ENCODE measurements around the gene BTAF1.

Gene BTAF1

DNA sequence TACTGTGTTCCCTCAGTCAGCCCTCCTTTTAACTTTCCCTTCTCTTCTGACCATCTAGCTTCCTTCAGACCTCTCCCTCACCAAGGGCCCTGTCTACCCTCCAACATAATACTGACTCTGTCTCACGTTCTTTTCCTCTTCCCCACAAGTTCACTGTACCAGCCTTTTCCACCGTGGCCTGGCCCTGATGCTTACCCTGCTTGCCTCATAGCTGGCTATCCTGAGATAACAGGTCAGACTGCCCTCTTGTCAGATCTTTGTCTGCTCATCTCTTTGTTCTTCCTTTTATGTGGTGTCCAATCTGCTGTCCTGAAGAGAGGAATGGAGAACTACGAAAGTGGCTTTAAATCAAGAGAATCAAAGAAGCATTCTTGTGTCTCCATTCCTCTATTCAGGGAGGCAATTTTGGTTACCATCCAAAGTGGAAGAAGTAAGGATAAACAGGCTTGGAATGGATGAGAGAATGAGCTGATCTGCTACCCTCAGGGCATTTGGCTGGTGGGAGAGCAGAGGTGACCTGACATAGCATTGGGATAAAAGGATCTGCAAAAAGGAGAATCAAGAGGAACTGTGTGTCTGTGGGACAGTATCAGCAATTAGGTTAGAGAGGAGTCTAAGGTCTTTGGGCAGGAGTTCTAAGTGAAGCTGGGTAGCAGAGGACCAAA, 8.1 kb downstream of the BTAF1 start:
- in situ Hi-C loops (cut with HindIII; ENCODE audit: low sequenced_read_pairs) = no loop called here
- H3K4me3 ChIP-seq (ENCODE audit: low read depth, low read length) = no peak overlapping the region
- TF ChIP-seq, protein P1, sequence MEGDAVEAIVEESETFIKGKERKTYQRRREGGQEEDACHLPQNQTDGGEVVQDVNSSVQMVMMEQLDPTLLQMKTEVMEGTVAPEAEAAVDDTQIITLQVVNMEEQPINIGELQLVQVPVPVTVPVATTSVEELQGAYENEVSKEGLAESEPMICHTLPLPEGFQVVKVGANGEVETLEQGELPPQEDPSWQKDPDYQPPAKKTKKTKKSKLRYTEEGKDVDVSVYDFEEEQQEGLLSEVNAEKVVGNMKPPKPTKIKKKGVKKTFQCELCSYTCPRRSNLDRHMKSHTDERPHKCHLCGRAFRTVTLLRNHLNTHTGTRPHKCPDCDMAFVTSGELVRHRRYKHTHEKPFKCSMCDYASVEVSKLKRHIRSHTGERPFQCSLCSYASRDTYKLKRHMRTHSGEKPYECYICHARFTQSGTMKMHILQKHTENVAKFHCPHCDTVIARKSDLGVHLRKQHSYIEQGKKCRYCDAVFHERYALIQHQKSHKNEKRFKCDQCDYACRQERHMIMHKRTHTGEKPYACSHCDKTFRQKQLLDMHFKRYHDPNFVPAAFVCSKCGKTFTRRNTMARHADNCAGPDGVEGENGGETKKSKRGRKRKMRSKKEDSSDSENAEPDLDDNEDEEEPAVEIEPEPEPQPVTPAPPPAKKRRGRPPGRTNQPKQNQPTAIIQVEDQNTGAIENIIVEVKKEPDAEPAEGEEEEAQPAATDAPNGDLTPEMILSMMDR (IDR thresholded peaks at IDR 0.05; ENCODE audit: low read depth, low read length, missing control alignments) = no peak
- DNase-seq (ENCODE audit: low read depth) = no peak

DNA sequence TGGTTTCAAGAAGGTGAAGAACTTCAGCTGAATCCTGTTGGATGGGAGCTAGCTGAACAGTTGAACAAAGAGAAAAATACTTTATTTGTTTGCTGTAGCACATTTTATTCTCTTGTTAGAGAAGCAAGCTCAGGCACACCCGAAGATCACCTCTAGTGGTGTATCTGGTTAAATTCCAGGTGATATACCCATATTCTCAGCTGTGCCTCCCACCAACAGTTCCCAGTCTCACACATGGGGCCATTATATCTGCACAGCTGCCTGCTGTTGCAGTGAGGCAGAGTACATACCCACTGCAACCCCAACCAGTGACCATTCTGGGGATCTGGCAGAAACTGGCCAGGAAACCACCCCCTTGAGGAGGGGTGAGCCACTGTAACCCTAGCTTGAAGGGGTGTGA, 9.2 kb downstream of the BTAF1 start:
- TF ChIP-seq, protein P1 (IDR thresholded peaks at IDR 0.05; ENCODE audit: low read depth, low read length, missing control alignments) = no peak
- in situ Hi-C loops (cut with HindIII; ENCODE audit: low sequenced_read_pairs) = no loop called here
- no peak overlapping the region for H3K4me3 ChIP-seq (ENCODE audit: low read depth, low read length)
- DNase-seq (ENCODE audit: low read depth) = no peak

DNA sequence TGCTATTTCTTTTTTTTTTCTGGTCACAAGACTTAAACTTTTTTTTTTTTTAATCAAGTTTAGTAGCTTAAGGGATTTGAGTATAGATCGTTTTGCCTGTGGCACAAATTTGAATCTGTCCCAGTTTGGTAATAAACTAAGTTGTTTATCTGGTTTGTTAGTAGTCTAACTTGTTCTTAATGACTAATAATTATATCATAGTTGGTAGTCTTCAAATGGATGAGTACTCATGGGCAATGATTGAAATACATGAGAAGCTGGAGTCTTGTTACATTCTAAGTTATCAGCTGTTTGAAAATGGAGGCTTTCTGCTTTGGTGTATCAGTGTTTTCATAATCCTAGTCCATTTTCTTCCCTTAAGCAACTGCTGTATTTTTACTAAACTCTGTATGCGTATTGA, 12.3 kb downstream of the BTAF1 start:
- H3K4me3 ChIP-seq (ENCODE audit: low read depth, low read length) = no peak overlapping the region
- in situ Hi-C loops (cut with HindIII; ENCODE audit: low sequenced_read_pairs) = no loop called here
- no peak for DNase-seq (ENCODE audit: low read depth)
- TF ChIP-seq, protein P1 (IDR thresholded peaks at IDR 0.05; ENCODE audit: low read depth, low read length, missing control alignments) = no peak

DNA sequence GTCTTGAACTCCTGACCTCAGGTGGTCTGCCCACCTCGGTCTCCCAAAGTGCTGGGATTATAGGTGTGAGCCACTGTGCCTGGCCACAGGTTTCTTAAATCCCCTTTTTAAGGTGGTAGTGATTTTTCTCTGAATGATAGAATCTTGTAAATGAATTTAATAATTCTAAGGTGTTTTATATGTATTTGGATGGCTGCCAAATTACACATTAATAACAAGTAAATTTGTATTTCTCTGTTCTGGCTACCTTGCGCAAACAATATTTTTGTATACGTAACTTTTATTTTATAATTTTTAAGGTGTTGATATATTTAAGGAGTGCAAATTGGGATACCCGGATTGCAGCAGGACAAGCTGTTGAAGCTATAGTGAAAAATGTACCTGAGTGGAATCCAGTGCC, 16.1 kb downstream of the BTAF1 start:
- no peak overlapping the region for H3K4me3 ChIP-seq (ENCODE audit: low read depth, low read length)
- TF ChIP-seq, protein P1 (IDR thresholded peaks at IDR 0.05; ENCODE audit: low read depth, low read length, missing control alignments) = no peak
- DNase-seq (ENCODE audit: low read depth) = no peak
- in situ Hi-C loops (cut with HindIII; ENCODE audit: low sequenced_read_pairs) = no loop called here

DNA sequence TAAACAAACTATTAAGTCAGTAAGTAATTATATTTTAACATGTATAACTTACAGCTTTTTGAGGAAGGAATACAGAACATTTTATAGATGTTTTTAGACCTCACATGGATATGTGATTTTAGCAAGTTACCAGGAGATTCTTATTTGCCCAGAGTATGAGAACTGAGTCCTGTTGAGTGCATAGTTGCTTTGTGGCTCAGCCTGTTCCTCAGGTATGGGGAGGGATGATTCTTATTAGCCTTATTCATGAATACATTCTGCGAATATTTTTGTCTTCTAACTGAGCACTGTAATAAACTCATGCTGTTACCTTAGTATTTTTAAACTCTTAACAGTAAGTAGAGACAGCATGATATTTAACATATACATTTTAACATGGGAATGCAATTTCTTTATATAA, 17.9 kb downstream of the BTAF1 start:
- in situ Hi-C loops (cut with HindIII; ENCODE audit: low sequenced_read_pairs) = no loop called here
- no peak for DNase-seq (ENCODE audit: low read depth)
- TF ChIP-seq, protein P1 (IDR thresholded peaks at IDR 0.05; ENCODE audit: low read depth, low read length, missing control alignments) = no peak
- no peak overlapping the region for H3K4me3 ChIP-seq (ENCODE audit: low read depth, low read length)

GRCh38 chr10:91944880-91945630, 21.5 kb downstream of the BTAF1 start:
- in situ Hi-C loops (cut with HindIII; ENCODE audit: low sequenced_read_pairs) = no loop called here
- TF ChIP-seq, protein P1 (IDR thresholded peaks at IDR 0.05; ENCODE audit: low read depth, low read length, missing control alignments) = no peak
- no peak overlapping the region for H3K4me3 ChIP-seq (ENCODE audit: low read depth, low read length)
- peak; percentile 8 for DNase-seq (ENCODE audit: low read depth)
